HepG2 (cell line): ENCODE results near the gene HOXD1. TPM values are rescaled to one million over a fixed set of nuclear protein-coding genes. Genes with fewer than 3 reads are reported as not detected.

Experiments used
- CCDC6 ChIP-seq: sonication (generic); formaldehyde crosslinking; IDR thresholded peaks from 2 replicates; pipeline ENCODE4 v1.8.1; 2022; ENCODE audit warnings: mild to moderate bottlenecking, missing genetic modification reagents, moderate library complexity
- CHCHD3 ChIP-seq: sonication (generic); formaldehyde crosslinking; IDR thresholded peaks from 2 replicates; pipeline ENCODE4 v1.8.0; 2022; ENCODE audit warnings: mild to moderate bottlenecking, missing genetic modification reagents, moderate library complexity
- FOXA1 ChIP-seq, 2 experiments: fragments of 450-650 bp in 1 of 2; sonication (generic) in 1 of 2; formaldehyde crosslinking in 1 of 2; IDR thresholded peaks; 2 replicates each; pipeline versions ENCODE4 v1.4.0 to v1.6.1; 2016 to 2020; ENCODE audit warnings: missing genetic modification reagents in 1 of 2
- JARID2 ChIP-seq: sonication (generic); formaldehyde crosslinking; IDR thresholded peaks from 2 replicates; pipeline ENCODE4 v1.8.1; 2023; ENCODE audit warnings: missing genetic modification reagents, inconsistent platforms; ENCODE audit not compliant: insufficient replicate concordance
- MED1 ChIP-seq: sonication (generic); formaldehyde crosslinking; IDR thresholded peaks from 2 replicates; pipeline ENCODE4 v1.4.0; 2020; ENCODE audit warnings: missing genetic modification reagents
- NR2F6 ChIP-seq, 2 experiments: IDR thresholded peaks; 2 replicates each; pipeline ENCODE4 v1.6.1; 2016; ENCODE audit warnings: antibody characterized with exemption in 1 of 2, mild to moderate bottlenecking in 1 of 2
- SATB2 ChIP-seq: sonication (generic); formaldehyde crosslinking; IDR thresholded peaks from 2 replicates; pipeline ENCODE4 v1.5.0; 2020; ENCODE audit warnings: missing genetic modification reagents
- SUZ12 ChIP-seq: fragments of 150-350 bp; IDR thresholded peaks from 2 replicates; pipeline ENCODE4 v1.6.1; 2014; ENCODE audit warnings: low read depth, low read length
- ZMYM4 ChIP-seq: sonication (generic); formaldehyde crosslinking; IDR thresholded peaks from 2 replicates; pipeline ENCODE4 v1.8.1; 2023; ENCODE audit warnings: mild to moderate bottlenecking, missing genetic modification reagents
- ZNF17 ChIP-seq: sonication (generic); formaldehyde crosslinking; IDR thresholded peaks from 2 replicates; pipeline ENCODE4 v1.5.0; 2020; ENCODE audit warnings: mild to moderate bottlenecking, missing genetic modification reagents
- ZNF431 ChIP-seq: sonication (generic); formaldehyde crosslinking; IDR thresholded peaks from 2 replicates; pipeline ENCODE4 v1.9.0; 2022; ENCODE audit warnings: missing genetic modification reagents, low read depth, mild to moderate bottlenecking, borderline replicate concordance
- ZNF577 ChIP-seq: sonication (generic); formaldehyde crosslinking; IDR thresholded peaks from 2 replicates; pipeline ENCODE4 v1.4.0; 2020; ENCODE audit warnings: mild to moderate bottlenecking, low read depth, missing genetic modification reagents, borderline replicate concordance
- ZNF773 ChIP-seq: sonication (generic); formaldehyde crosslinking; IDR thresholded peaks from 2 replicates; pipeline ENCODE4 v1.4.0; 2020; ENCODE audit warnings: missing genetic modification reagents, borderline replicate concordance
- ZSCAN12 ChIP-seq: sonication (generic); formaldehyde crosslinking; IDR thresholded peaks from 2 replicates; pipeline ENCODE4 v1.9.0; 2021; ENCODE audit warnings: mild to moderate bottlenecking, missing genetic modification reagents
- polyA plus RNA-seq, 8 experiments: library from polyadenylated mRNA; depleted of rRNA in 3 of 8; stranded (reverse) in 7 of 8; unstranded in 1 of 8; fragments of >200 nt; fragmentation: Illumina TruSeq in 4 of 8; extraction: Trizol in 4 of 8; gene quantifications; 2 replicates each; pipeline versions ENCODE4 v1.2.1 to v1.2.3, GENCODE V29; 2011 to 2016; ENCODE audit warnings: low read depth in 4 of 8, missing spikeins in 1 of 8, mixed read lengths in 1 of 8; ENCODE audit not compliant: insufficient read depth in 1 of 8
- total RNA-seq, 5 experiments: library from RNA; depleted of rRNA; stranded (reverse); fragments of >200 nt; fragmentation: Illumina TruSeq; extraction: Trizol; gene quantifications; 2 replicates each; pipeline ENCODE4 v1.2.3, GENCODE V29; 2016; ENCODE audit warnings: low read depth in 1 of 5
- TF ChIP-seq, protein P1 (sequence below): sonication (generic); formaldehyde crosslinking; IDR thresholded peaks from 2 replicates; pipeline ENCODE4 v1.4.0; 2020; ENCODE audit warnings: missing genetic modification reagents; ENCODE audit errors: not compliant biosample characterization
- TF ChIP-seq, protein P2 (sequence below): IDR thresholded peaks from 2 replicates; pipeline ENCODE4 v1.6.1; 2018; ENCODE audit warnings: missing genetic modification reagents, mild to moderate bottlenecking, missing compliant biosample characterization
- TF ChIP-seq, protein P3 (sequence below): sonication (generic); formaldehyde crosslinking; IDR thresholded peaks from 2 replicates; pipeline ENCODE4 v1.4.0; 2020; ENCODE audit warnings: missing genetic modification reagents
- TF ChIP-seq, protein P4 (sequence below): sonication (generic); formaldehyde crosslinking; IDR thresholded peaks from 2 replicates; pipeline ENCODE4 v1.4.0; 2020; ENCODE audit warnings: mild to moderate bottlenecking, missing genetic modification reagents, borderline replicate concordance
- TF ChIP-seq, protein P5 (sequence below): sonication (generic); formaldehyde crosslinking; IDR thresholded peaks from 2 replicates; pipeline ENCODE4 v1.9.0; 2021; ENCODE audit warnings: missing genetic modification reagents, borderline replicate concordance
- TF ChIP-seq, protein P6 (sequence below): sonication (generic); formaldehyde crosslinking; IDR thresholded peaks from 2 replicates; pipeline ENCODE4 v1.4.0; 2020; ENCODE audit warnings: missing genetic modification reagents

HOXD1 gene
- total and polyA plus RNA-seq, 2 of the 13 experiments (the other 11 are each of a cell fraction or from before 2014, with no cell fraction given), result 10.0 to 22.3 TPM

DNA sequence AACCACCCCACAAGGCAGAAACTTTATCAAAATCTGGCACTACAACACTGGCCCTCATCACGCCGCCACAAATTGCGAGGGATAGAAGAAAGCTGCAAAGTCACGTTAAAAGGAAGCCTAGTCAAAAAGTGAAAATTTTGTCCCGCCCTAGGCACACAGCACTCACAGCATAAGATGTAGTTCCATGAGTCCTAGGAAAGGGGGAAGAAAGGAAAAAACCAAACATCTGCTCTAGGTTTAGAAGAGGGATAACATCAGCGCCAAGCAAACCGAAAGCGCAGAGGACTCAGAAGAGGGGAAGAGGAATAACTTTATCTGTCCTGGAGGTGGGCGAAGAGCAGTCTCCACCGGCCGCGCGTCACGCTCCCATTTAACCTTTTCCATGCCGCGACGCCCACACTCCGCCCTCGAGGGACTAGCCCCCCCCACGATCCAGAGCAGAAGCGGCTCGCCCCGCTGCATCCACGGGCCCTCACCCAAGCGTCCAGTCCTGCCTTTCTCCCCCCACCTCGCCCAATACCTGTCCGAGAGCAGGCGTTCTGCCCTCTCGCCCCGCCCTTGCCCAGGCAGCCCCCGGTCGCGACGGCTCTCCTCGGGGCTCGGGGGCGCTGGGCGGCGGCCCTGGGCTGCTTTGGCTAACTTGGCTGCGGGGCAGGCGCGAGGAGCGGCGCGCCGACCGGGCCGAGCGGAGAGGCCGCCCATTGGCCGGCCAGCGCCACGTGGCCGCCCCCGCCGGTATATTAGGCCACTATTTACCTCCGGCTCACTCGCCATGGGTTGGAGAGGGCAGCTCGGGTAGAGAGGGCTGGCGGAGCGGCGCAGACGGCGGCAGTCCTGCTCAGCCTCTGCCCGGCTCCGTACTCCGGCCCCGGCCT is at the start of gene HOXD1 (continued):
- TF ChIP-seq, protein P1, sequence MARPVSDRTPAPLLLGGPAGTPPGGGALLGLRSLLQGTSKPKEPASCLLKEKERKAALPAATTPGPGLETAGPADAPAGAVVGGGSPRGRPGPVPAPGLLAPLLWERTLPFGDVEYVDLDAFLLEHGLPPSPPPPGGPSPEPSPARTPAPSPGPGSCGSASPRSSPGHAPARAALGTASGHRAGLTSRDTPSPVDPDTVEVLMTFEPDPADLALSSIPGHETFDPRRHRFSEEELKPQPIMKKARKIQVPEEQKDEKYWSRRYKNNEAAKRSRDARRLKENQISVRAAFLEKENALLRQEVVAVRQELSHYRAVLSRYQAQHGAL (CRISPR knock-in tag), result no peak
- TF ChIP-seq MED1 (CRISPR knock-in tag) (peak; percentile 28; the same call in 1 of the 2 replicates), FOXA1 (IDR thresholded peaks at IDR 0.05) (no peak), FOXA1 (CRISPR knock-in tag; IDR thresholded peaks at IDR 0.05) (peak; percentile 75), ZNF431 (CRISPR knock-in tag) (no peak; the same call in 1 of the 2 replicates), NR2F6 (IDR thresholded peaks at IDR 0.05) (no peak), NR2F6 (CRISPR knock-in tag; IDR thresholded peaks at IDR 0.05) (no peak), ZNF773 (CRISPR knock-in tag) (no peak), SUZ12 (no peak), ZNF17 (CRISPR knock-in tag) (no peak), ZMYM4 (CRISPR knock-in tag) (peak; percentile 96), CCDC6 (peak; percentile 79; the same call in 1 of the 2 replicates), CHCHD3 (CRISPR knock-in tag) (peak; percentile 85; the same call in 1 of the 2 replicates), ZSCAN12 (no peak), ZNF577 (CRISPR knock-in tag) (no peak), JARID2 (CRISPR knock-in tag) (no peak), SATB2 (CRISPR knock-in tag) (no peak)
- TF ChIP-seq, protein P2, sequence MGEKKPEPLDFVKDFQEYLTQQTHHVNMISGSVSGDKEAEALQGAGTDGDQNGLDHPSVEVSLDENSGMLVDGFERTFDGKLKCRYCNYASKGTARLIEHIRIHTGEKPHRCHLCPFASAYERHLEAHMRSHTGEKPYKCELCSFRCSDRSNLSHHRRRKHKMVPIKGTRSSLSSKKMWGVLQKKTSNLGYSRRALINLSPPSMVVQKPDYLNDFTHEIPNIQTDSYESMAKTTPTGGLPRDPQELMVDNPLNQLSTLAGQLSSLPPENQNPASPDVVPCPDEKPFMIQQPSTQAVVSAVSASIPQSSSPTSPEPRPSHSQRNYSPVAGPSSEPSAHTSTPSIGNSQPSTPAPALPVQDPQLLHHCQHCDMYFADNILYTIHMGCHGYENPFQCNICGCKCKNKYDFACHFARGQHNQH (CRISPR knock-in tag), result peak; percentile 29; the same call in 1 of the 2 replicates
- TF ChIP-seq, protein P3, sequence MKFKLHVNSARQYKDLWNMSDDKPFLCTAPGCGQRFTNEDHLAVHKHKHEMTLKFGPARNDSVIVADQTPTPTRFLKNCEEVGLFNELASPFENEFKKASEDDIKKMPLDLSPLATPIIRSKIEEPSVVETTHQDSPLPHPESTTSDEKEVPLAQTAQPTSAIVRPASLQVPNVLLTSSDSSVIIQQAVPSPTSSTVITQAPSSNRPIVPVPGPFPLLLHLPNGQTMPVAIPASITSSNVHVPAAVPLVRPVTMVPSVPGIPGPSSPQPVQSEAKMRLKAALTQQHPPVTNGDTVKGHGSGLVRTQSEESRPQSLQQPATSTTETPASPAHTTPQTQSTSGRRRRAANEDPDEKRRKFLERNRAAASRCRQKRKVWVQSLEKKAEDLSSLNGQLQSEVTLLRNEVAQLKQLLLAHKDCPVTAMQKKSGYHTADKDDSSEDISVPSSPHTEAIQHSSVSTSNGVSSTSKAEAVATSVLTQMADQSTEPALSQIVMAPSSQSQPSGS (CRISPR knock-in tag), result no peak
- TF ChIP-seq, protein P4, sequence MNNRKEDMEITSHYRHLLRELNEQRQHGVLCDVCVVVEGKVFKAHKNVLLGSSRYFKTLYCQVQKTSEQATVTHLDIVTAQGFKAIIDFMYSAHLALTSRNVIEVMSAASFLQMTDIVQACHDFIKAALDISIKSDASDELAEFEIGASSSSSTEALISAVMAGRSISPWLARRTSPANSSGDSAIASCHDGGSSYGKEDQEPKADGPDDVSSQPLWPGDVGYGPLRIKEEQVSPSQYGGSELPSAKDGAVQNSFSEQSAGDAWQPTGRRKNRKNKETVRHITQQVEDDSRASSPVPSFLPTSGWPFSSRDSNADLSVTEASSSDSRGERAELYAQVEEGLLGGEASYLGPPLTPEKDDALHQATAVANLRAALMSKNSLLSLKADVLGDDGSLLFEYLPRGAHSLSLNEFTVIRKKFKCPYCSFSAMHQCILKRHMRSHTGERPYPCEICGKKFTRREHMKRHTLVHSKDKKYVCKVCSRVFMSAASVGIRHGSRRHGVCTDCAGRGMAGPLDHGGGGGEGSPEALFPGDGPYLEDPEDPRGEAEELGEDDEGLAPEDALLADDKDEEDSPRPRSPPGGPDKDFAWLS (CRISPR knock-in tag), result no peak
- TF ChIP-seq, protein P5, sequence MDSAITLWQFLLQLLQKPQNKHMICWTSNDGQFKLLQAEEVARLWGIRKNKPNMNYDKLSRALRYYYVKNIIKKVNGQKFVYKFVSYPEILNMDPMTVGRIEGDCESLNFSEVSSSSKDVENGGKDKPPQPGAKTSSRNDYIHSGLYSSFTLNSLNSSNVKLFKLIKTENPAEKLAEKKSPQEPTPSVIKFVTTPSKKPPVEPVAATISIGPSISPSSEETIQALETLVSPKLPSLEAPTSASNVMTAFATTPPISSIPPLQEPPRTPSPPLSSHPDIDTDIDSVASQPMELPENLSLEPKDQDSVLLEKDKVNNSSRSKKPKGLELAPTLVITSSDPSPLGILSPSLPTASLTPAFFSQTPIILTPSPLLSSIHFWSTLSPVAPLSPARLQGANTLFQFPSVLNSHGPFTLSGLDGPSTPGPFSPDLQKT (CRISPR knock-in tag), result no peak
- TF ChIP-seq, protein P6, sequence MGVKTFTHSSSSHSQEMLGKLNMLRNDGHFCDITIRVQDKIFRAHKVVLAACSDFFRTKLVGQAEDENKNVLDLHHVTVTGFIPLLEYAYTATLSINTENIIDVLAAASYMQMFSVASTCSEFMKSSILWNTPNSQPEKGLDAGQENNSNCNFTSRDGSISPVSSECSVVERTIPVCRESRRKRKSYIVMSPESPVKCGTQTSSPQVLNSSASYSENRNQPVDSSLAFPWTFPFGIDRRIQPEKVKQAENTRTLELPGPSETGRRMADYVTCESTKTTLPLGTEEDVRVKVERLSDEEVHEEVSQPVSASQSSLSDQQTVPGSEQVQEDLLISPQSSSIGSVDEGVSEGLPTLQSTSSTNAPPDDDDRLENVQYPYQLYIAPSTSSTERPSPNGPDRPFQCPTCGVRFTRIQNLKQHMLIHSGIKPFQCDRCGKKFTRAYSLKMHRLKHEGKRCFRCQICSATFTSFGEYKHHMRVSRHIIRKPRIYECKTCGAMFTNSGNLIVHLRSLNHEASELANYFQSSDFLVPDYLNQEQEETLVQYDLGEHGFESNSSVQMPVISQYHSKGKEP (CRISPR knock-in tag), result no peak
